Measurements from ENCODE around the gene MARCHF5.

DNA sequence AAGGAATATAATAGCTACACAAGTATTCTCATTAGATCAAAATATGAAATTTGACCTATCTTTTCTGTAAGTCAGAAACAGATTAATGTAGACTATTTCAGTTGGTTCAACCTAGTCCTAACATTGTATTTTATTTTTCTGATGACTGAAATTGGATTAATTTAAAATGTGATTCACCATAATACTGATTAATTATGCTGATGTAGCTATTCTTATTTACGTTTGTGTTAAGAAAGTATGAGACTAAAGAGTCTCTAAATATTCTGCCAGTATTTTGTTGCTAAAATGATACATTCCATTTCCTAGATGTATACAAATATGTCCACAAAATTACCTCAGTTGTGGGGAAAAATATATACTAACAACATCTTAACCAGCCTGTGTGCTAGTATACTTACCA lies 18.3 kb downstream of the MARCHF5 start:
- TF ChIP-seq, protein P1, sequence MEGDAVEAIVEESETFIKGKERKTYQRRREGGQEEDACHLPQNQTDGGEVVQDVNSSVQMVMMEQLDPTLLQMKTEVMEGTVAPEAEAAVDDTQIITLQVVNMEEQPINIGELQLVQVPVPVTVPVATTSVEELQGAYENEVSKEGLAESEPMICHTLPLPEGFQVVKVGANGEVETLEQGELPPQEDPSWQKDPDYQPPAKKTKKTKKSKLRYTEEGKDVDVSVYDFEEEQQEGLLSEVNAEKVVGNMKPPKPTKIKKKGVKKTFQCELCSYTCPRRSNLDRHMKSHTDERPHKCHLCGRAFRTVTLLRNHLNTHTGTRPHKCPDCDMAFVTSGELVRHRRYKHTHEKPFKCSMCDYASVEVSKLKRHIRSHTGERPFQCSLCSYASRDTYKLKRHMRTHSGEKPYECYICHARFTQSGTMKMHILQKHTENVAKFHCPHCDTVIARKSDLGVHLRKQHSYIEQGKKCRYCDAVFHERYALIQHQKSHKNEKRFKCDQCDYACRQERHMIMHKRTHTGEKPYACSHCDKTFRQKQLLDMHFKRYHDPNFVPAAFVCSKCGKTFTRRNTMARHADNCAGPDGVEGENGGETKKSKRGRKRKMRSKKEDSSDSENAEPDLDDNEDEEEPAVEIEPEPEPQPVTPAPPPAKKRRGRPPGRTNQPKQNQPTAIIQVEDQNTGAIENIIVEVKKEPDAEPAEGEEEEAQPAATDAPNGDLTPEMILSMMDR (IDR thresholded peaks at IDR 0.05): no peak
- no peak for TF ChIP-seq EZH2 (IDR thresholded peaks at IDR 0.05; ENCODE audit: borderline replicate concordance, insufficient read depth, low read depth, low read length, poor library complexity, severe bottlenecking)
